Nephron (organoid): ENCODE data around the gene ARFRP1.
A peak's percentile ranks its signal among the peaks of the same experiment; 100 is the strongest.

ENCODE experiments used
- H3K27ac Mint-ChIP-seq, 3 experiments: 2 replicates each; pipeline ENCODE4 v1.8.0; 2020; ENCODE audit warnings: mixed read lengths in 3 of 3, mild to moderate bottlenecking in 2 of 3, moderate library complexity in 1 of 3
- H3K27me3 Mint-ChIP-seq: 2 replicates; pipeline ENCODE4 v1.8.0; 2021; ENCODE audit warnings: low read depth, mild to moderate bottlenecking, moderate library complexity, mixed read lengths
- H3K36me3 Mint-ChIP-seq: 2 replicates; pipeline ENCODE4 v1.8.0; 2020; ENCODE audit warnings: low read depth, mixed read lengths
- H3K4me1 Mint-ChIP-seq: 2 replicates; pipeline ENCODE4 v1.8.0; 2020; ENCODE audit warnings: mixed read lengths
- H3K4me3 Mint-ChIP-seq, 3 experiments: 2 replicates each; pipeline ENCODE4 v1.8.0; 2020; ENCODE audit warnings: mild to moderate bottlenecking in 3 of 3, mixed read lengths in 3 of 3, moderate library complexity in 2 of 3
- H3K9me3 Mint-ChIP-seq: 2 replicates; pipeline ENCODE4 v1.8.0; 2020; ENCODE audit warnings: mixed read lengths
- CTCF ChIP-seq, 3 experiments: fragments of 200-600 bp; sonication (generic); IDR thresholded peaks; one replicate each; pipeline ENCODE4 v1.5.0; 2021; ENCODE audit warnings: antibody characterized with exemption in 3 of 3; ENCODE audit not compliant: unreplicated experiment in 3 of 3

Gene ARFRP1

GRCh38 chr20:63680857-63681608 is 26.7 kb downstream of the ARFRP1 start:
- Mint-ChIP-seq H3K9me3 (no peaks in the 10 kb centered on the region), H3K4me1 (no peaks in the 10 kb centered on the region)

GRCh38 chr20:63680427-63680826 is 27.3 kb downstream of the ARFRP1 start:
- Mint-ChIP-seq H3K4me1 (no peaks in the 10 kb centered on the region), H3K4me3 (no peak overlapping the region), H3K9me3 (no peaks in the 10 kb centered on the region), H3K36me3 (peaks cover 26% of the 10 kb centered on the region), H3K27ac (no peak overlapping the region), H3K27me3 (no peaks in the 10 kb centered on the region)
- TF ChIP-seq CTCF (IDR thresholded peaks at IDR 0.05; ENCODE audit: unreplicated experiment in 3 of 3), result no peak

More at GRCh38 chr20:63680857-63681608, 26.7 kb downstream of the ARFRP1 start:
- Mint-ChIP-seq H3K4me3 (no peak overlapping the region), H3K36me3 (peaks cover 21% of the 10 kb centered on the region), H3K27me3 (no peaks in the 10 kb centered on the region), H3K27ac (no peak overlapping the region)
- no peak for TF ChIP-seq CTCF (IDR thresholded peaks at IDR 0.05; ENCODE audit: unreplicated experiment in 3 of 3)

- H3K27ac Mint-ChIP-seq, result no peak overlapping the region
- no peaks in the 10 kb centered on the region for H3K9me3 Mint-ChIP-seq
- no peak overlapping the region for H3K4me3 Mint-ChIP-seq
- no peaks in the 10 kb centered on the region for H3K4me1 Mint-ChIP-seq
- no peak for TF ChIP-seq CTCF (IDR thresholded peaks at IDR 0.05; ENCODE audit: unreplicated experiment in 3 of 3)
- H3K27me3 Mint-ChIP-seq, result no peaks in the 10 kb centered on the region
- peaks cover 30% of the 10 kb centered on the region for H3K36me3 Mint-ChIP-seq
Measured at GRCh38 chr20:63679799-63680305, 27.9 kb downstream of the ARFRP1 start.

GRCh38 chr20:63678667-63679465 is 28.9 kb downstream of the ARFRP1 start:
- Mint-ChIP-seq H3K4me3 (peak overlapping the region in 1 of 3 experiments; percentile 27), H3K4me1 (no peaks in the 10 kb centered on the region), H3K27me3 (no peaks in the 10 kb centered on the region), H3K27ac (peak overlapping the region in 2 of 3 experiments; percentile 63 to 71), H3K9me3 (no peaks in the 10 kb centered on the region), H3K36me3 (peaks cover 30% of the 10 kb centered on the region)
- TF ChIP-seq CTCF (IDR thresholded peaks at IDR 0.05; ENCODE audit: unreplicated experiment in 3 of 3), result no peak

- Mint-ChIP-seq H3K4me1 (no peaks in the 10 kb centered on the region), H3K27ac (peak overlapping the region in 2 of 3 experiments; percentile 63 to 71), H3K27me3 (no peaks in the 10 kb centered on the region), H3K4me3 (no peak overlapping the region), H3K9me3 (no peaks in the 10 kb centered on the region), H3K36me3 (peaks cover 29% of the 10 kb centered on the region)
- TF ChIP-seq CTCF (IDR thresholded peaks at IDR 0.05; ENCODE audit: unreplicated experiment in 3 of 3), result no peak
Measured at GRCh38 chr20:63678071-63678470, 29.7 kb downstream of the ARFRP1 start.
